ENCODE results near the gene ELFN1. TPM values are rescaled to one million over a fixed set of nuclear protein-coding genes. Genes with fewer than 3 reads are reported as not detected.

The ELFN1 gene
- total RNA-seq, 1 donor from 2014 or later: 0.65 TPM

DNA sequence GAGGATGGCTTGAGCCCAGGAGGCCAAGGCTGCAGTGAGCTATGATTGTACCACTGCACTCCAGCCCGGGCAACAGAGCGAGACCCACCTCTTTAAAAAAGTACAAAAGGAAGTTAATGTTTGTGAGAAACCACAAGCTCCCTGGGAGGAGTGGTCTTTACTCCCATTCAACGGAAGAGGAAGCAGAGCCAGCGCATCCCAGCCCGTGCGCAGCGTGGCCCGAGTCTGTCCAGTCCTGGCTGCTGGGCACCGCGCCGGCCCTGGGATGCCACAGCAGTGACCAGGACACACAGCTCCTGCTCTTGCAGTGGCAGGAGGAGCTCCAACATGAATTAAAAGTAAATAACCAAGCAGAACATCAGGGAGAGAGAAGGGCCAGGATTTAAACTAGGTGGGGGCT is 68.4 kb downstream of the ELFN1 start:
- Mint-ChIP-seq H3K27me3 (ENCODE audit: low read depth) (peaks cover 30% of the 10 kb centered on the region), H3K4me3 (ENCODE audit: unreplicated experiment) (no peak overlapping the region), H3K9me3 (ENCODE audit: low read depth) (no peaks in the 10 kb centered on the region), H3K36me3 (ENCODE audit: low read depth) (no peaks in the 10 kb centered on the region), H3K4me1 (ENCODE audit: low read depth) (no peaks in the 10 kb centered on the region), H3K27ac (ENCODE audit: unreplicated experiment) (no peak overlapping the region)
- no peak for TF ChIP-seq CTCF (IDR thresholded peaks at IDR 0.05)
- DNase-seq (ENCODE audit: low spot score): no peak

DNA sequence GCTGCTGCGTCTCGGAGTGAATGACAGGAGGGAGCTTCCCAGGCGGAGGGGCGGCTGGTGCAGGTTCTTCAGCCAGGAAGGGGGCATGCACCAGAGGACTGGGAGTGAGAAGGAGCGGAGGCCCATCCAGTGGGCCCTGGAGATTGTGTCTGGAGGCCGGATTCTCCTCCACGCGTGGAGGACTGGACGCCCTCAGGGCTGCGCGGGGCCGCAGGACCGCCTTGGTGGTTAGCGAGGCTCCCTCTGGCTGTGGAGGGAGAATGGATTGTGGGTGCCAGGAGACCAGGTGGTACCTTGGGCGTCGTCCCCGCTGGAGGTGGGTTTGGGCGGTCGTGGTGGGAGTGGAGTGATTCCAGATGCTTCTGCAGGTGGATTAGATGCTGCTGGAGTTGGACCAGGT is 68.9 kb downstream of the ELFN1 start:
- H3K27me3 Mint-ChIP-seq (ENCODE audit: low read depth): peaks cover 27% of the 10 kb centered on the region
- no peak overlapping the region for H3K27ac Mint-ChIP-seq (ENCODE audit: unreplicated experiment)
- no peak for TF ChIP-seq CTCF (IDR thresholded peaks at IDR 0.05)
- H3K36me3 Mint-ChIP-seq (ENCODE audit: low read depth): no peaks in the 10 kb centered on the region
- no peaks in the 10 kb centered on the region for H3K4me1 Mint-ChIP-seq (ENCODE audit: low read depth)
- H3K4me3 Mint-ChIP-seq (ENCODE audit: unreplicated experiment): no peak overlapping the region
- H3K9me3 Mint-ChIP-seq (ENCODE audit: low read depth): no peaks in the 10 kb centered on the region
- DNase-seq (ENCODE audit: low spot score): no peak

GRCh38 chr7:1739593-1739992 is 69.5 kb downstream of the ELFN1 start:
- no peak for TF ChIP-seq CTCF (IDR thresholded peaks at IDR 0.05)
- Mint-ChIP-seq H3K36me3 (ENCODE audit: low read depth) (no peaks in the 10 kb centered on the region), H3K27ac (ENCODE audit: unreplicated experiment) (no peak overlapping the region), H3K4me3 (ENCODE audit: unreplicated experiment) (no peak overlapping the region), H3K27me3 (ENCODE audit: low read depth) (peaks cover 27% of the 10 kb centered on the region), H3K9me3 (ENCODE audit: low read depth) (no peaks in the 10 kb centered on the region), H3K4me1 (ENCODE audit: low read depth) (no peaks in the 10 kb centered on the region)
- DNase-seq (ENCODE audit: low spot score): no peak

DNA sequence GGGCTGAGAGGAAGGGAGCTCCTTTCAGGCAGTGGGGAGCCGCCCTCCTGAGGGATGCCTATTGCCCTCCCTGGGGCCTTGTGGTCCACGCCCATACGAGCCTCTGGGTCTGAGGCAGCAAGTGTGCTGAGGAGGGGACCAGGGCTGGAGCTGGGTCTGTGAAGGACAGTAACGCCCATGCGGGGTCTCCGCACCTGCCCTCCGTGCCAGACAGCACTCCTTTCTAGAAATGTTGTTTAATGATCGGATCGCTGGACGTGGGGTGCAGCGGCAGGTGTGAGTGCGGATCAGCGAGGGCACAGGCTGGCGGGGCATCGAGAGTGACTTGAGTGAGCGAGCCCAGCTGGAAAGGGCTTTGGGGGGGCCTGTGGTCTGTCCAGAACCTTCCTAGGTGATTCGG is 70.1 kb downstream of the ELFN1 start:
- H3K27ac Mint-ChIP-seq (ENCODE audit: unreplicated experiment): no peak overlapping the region
- H3K4me1 Mint-ChIP-seq (ENCODE audit: low read depth): no peaks in the 10 kb centered on the region
- H3K9me3 Mint-ChIP-seq (ENCODE audit: low read depth): no peaks in the 10 kb centered on the region
- no peaks in the 10 kb centered on the region for H3K36me3 Mint-ChIP-seq (ENCODE audit: low read depth)
- no peak for TF ChIP-seq CTCF (IDR thresholded peaks at IDR 0.05)
- no peak overlapping the region for H3K4me3 Mint-ChIP-seq (ENCODE audit: unreplicated experiment)
- peaks cover 23% of the 10 kb centered on the region for H3K27me3 Mint-ChIP-seq (ENCODE audit: low read depth)
- no peak for DNase-seq (ENCODE audit: low spot score)

DNA sequence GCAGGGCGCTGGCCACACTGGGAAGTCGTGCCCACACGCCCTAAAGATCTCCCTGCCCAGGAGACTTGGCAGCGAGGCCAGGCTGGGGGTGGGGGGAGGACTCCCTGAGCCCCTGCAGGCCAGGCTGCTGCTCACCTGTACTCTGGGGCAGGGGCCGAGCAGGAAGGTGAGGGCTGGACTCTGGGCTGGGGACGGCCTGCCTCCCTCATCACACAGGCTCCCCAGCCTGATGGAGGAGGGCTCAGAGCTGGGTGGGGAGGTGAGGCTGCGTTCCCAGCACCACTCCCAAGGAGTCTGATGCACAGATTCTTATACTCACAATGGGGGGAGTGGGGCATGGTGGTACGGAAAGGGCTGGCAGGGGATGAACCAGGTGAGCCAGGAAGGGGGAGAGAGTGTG is 71.2 kb downstream of the ELFN1 start:
- DNase-seq (ENCODE audit: low spot score): no peak
- Mint-ChIP-seq H3K4me1 (ENCODE audit: low read depth) (no peaks in the 10 kb centered on the region), H3K9me3 (ENCODE audit: low read depth) (no peaks in the 10 kb centered on the region), H3K4me3 (ENCODE audit: unreplicated experiment) (no peak overlapping the region), H3K27ac (ENCODE audit: unreplicated experiment) (no peak overlapping the region), H3K27me3 (ENCODE audit: low read depth) (peaks cover 21% of the 10 kb centered on the region), H3K36me3 (ENCODE audit: low read depth) (no peaks in the 10 kb centered on the region)
- TF ChIP-seq CTCF (IDR thresholded peaks at IDR 0.05): no peak
